Kidney (tissue), 22 donors: Measurements from ENCODE around the gene PI4K2A. TPM values are rescaled to one million over a fixed set of nuclear protein-coding genes. Genes with fewer than 3 reads are reported as not detected.

ENCODE experiments used
- DNase-seq, 5 donors: peaks; one replicate each; pipeline ENCODE4 v3.0.0-alpha.2; 2013 to 2020
- FAIRE-seq: peaks from 2 replicates; lab custom pipeline; 2012; peaks lifted over from hg19 to GRCh38; lab: Jason Lieb, UNC
- H3K27ac ChIP-seq, 2 donors: one replicate each; pipeline ENCODE4 v1.7.0; 2013; ENCODE audit warnings: low read depth in 2 of 2, low read length in 2 of 2, inconsistent platforms in 1 of 2
- H3K27me3 ChIP-seq: one replicate; pipeline ENCODE4 v1.7.1; 2013; ENCODE audit warnings: low read length, inconsistent platforms; ENCODE audit not compliant: control insufficient read depth, insufficient read depth
- H3K36me3 ChIP-seq, 3 donors: one replicate each; pipeline versions ENCODE4 v1.7.0 to v1.7.1; 2013; ENCODE audit warnings: low read length in 3 of 3, control low read depth in 1 of 3, inconsistent platforms in 1 of 3; ENCODE audit not compliant: insufficient read depth in 3 of 3, control insufficient read depth in 2 of 3
- H3K4me1 ChIP-seq, 3 donors: one replicate each; pipeline versions ENCODE4 v1.7.0 to v1.7.1; 2013; ENCODE audit warnings: low read length in 3 of 3, inconsistent platforms in 1 of 3, low read depth in 1 of 3; ENCODE audit not compliant: control insufficient read depth in 2 of 3, insufficient read depth in 2 of 3
- H3K4me3 ChIP-seq, 3 donors: one replicate each; pipeline versions ENCODE4 v1.7.0 to v1.8.1; 2013; ENCODE audit warnings: low read length in 3 of 3, control low read depth in 1 of 3, inconsistent platforms in 1 of 3
- H3K9ac ChIP-seq, 3 donors: one replicate each; pipeline versions ENCODE4 v1.7.0 to v1.7.1; 2013; ENCODE audit warnings: low read length in 3 of 3, control low read depth in 1 of 3, inconsistent platforms in 1 of 3
- H3K9me3 ChIP-seq, 3 donors: one replicate each; pipeline versions ENCODE4 v1.7.0 to v1.7.1; 2013; ENCODE audit warnings: low read length in 3 of 3, control low read depth in 1 of 3, inconsistent platforms in 1 of 3; ENCODE audit not compliant: control insufficient read depth in 2 of 3, insufficient read depth in 1 of 3
- intact Hi-C: fragments of 100-400 bp; cut with DNase I; formaldehyde crosslinking; loops from one replicate; pipeline ENCODE4 v1.11.1; 2022
- long read RNA-seq, 10 donors: library from polyadenylated mRNA in 1 of 10; unstranded in 1 of 10; transcript quantifications; one replicate each; pipeline ENCODE4 v2.0.0 and lab custom pipeline, GENCODE V29; 2021 to 2026
- polyA plus RNA-seq: library from polyadenylated mRNA; stranded (reverse); fragments of 350-450 nt; fragmentation: Illumina TruSeq; extraction: RNeasy Lipid Tissue Mini Kit (QIAGEN cat#74804); gene quantifications from one replicate; pipeline ENCODE4 v1.2.3, GENCODE V29; 2014; ENCODE audit warnings: low read depth, low replicate concordance; ENCODE audit not compliant: insufficient read depth
- total RNA-seq: library from RNA; stranded (reverse); fragmentation: NEBNext Ultra II Directional; extraction: Animal tissue kit (Norgen Biotek cat#: 25700); gene quantifications from one replicate; pipeline ENCODE4 v1.2.1, GENCODE V29; 2021
- TF ChIP-seq, protein P1 (sequence below): IDR thresholded peaks from 3 replicates; pipeline ENCODE4 v1.5.1; 2012; ENCODE audit warnings: mild to moderate bottlenecking, moderate library complexity, borderline replicate concordance; ENCODE audit not compliant: insufficient read depth; ENCODE audit errors: extremely low read depth
- donor health status: control.
- donor health status: control.
- donor health status: control.
- donor health status: control.
- donor health status: control.
- donor health status: DM: yes; HTN: yes; CAD: no.
- donor health status: Normal renal cell carcinoma (clear cell type).

The PI4K2A gene
- total RNA-seq (14.2 TPM), polyA plus RNA-seq (17.3 TPM)
- long read RNA-seq, donor 1, full-length matches to known transcripts: 5 of 5 reads
- long read RNA-seq, donor 1, partial matches to known transcripts: 0 of 5 reads
- long read RNA-seq, donor 1, other reads (novel, unspliced or antisense): 0 of 5 reads
- long read RNA-seq, donor 2, full-length matches to known transcripts: 5 of 5 reads
- long read RNA-seq, donor 2, partial matches to known transcripts: 0 of 5 reads
- long read RNA-seq, donor 2, other reads (novel, unspliced or antisense): 0 of 5 reads
- long read RNA-seq, donor 3, full-length matches to known transcripts: 6 of 11 reads
- long read RNA-seq, donor 3, partial matches to known transcripts: 5 of 11 reads
- long read RNA-seq, donor 3, other reads (novel, unspliced or antisense): 0 of 11 reads
- long read RNA-seq, donor 4, full-length matches to known transcripts: 8 of 8 reads
- long read RNA-seq, donor 4, partial matches to known transcripts: 0 of 8 reads
- long read RNA-seq, donor 4, other reads (novel, unspliced or antisense): 0 of 8 reads
- long read RNA-seq, donor 5, full-length matches to known transcripts: 1 of 1 reads
- long read RNA-seq, donor 5, partial matches to known transcripts: 0 of 1 reads
- long read RNA-seq, donor 5, other reads (novel, unspliced or antisense): 0 of 1 reads
- long read RNA-seq, donor 6: 0 reads
- long read RNA-seq, donor 7, full-length matches to known transcripts: 9 of 14 reads
- long read RNA-seq, donor 7, partial matches to known transcripts: 0 of 14 reads
- long read RNA-seq, donor 7, other reads (novel, unspliced or antisense): 5 of 14 reads
- long read RNA-seq, donor 8, full-length matches to known transcripts: 8 of 26 reads
- long read RNA-seq, donor 8, partial matches to known transcripts: 18 of 26 reads
- long read RNA-seq, donor 8, other reads (novel, unspliced or antisense): 0 of 26 reads
- long read RNA-seq, donor 9, full-length matches to known transcripts: 4 of 4 reads
- long read RNA-seq, donor 9, partial matches to known transcripts: 0 of 4 reads
- long read RNA-seq, donor 9, other reads (novel, unspliced or antisense): 0 of 4 reads
- long read RNA-seq, donor 10, full-length matches to known transcripts: 4 of 20 reads
- long read RNA-seq, donor 10, partial matches to known transcripts: 16 of 20 reads
- long read RNA-seq, donor 10, other reads (novel, unspliced or antisense): 0 of 20 reads

GRCh38 chr10:97640174-97640867 lies at the start of gene PI4K2A:
TSS of gene PI4K2A (plus strand) at chr10:97640671. CDS start at chr10:97640743, 72 bp downstream.
- Histone ChIP-seq H3K4me3 (peak within 1 kb of the TSS; percentile 71 to 83 (median 81)), H3K27ac (peak within 1 kb of the TSS; percentile 55 to 74), H3K9ac (peak within 1 kb of the TSS; percentile 61 to 90 (median 86)), H3K36me3 (peaks cover 0 to 7% (median 5%) of the 10 kb centered on the region in 3 donors), H3K4me1 (peaks cover 0 to 6% (median 2%) of the 10 kb centered on the region in 3 donors), H3K9me3 (no peaks in the 10 kb centered on the region), H3K27me3 (no peaks in the 10 kb centered on the region)
- peak; percentile 95 for FAIRE-seq
- intact Hi-C loops: no loop called here
- peak; percentile 99 to 100 (median 99) for DNase-seq
- TF ChIP-seq, protein P1, sequence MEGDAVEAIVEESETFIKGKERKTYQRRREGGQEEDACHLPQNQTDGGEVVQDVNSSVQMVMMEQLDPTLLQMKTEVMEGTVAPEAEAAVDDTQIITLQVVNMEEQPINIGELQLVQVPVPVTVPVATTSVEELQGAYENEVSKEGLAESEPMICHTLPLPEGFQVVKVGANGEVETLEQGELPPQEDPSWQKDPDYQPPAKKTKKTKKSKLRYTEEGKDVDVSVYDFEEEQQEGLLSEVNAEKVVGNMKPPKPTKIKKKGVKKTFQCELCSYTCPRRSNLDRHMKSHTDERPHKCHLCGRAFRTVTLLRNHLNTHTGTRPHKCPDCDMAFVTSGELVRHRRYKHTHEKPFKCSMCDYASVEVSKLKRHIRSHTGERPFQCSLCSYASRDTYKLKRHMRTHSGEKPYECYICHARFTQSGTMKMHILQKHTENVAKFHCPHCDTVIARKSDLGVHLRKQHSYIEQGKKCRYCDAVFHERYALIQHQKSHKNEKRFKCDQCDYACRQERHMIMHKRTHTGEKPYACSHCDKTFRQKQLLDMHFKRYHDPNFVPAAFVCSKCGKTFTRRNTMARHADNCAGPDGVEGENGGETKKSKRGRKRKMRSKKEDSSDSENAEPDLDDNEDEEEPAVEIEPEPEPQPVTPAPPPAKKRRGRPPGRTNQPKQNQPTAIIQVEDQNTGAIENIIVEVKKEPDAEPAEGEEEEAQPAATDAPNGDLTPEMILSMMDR: no peak

GRCh38 chr10:97590748-97591495 lies 49.5 kb upstream of the PI4K2A start:
- H3K9me3 ChIP-seq: no peaks in the 10 kb centered on the region
- H3K27me3 ChIP-seq: no peaks in the 10 kb centered on the region
- intact Hi-C loops: no loop called here
- TF ChIP-seq, protein P1: no peak
- no peak for FAIRE-seq
- peaks cover 0 to 16% (median 2%) of the 10 kb centered on the region in 3 donors for H3K4me1 ChIP-seq
- H3K27ac ChIP-seq: no peak overlapping the region
- no peak overlapping the region for H3K4me3 ChIP-seq
- DNase-seq: no peak
- H3K36me3 ChIP-seq: no peaks in the 10 kb centered on the region
- H3K9ac ChIP-seq: no peak overlapping the region

DNA sequence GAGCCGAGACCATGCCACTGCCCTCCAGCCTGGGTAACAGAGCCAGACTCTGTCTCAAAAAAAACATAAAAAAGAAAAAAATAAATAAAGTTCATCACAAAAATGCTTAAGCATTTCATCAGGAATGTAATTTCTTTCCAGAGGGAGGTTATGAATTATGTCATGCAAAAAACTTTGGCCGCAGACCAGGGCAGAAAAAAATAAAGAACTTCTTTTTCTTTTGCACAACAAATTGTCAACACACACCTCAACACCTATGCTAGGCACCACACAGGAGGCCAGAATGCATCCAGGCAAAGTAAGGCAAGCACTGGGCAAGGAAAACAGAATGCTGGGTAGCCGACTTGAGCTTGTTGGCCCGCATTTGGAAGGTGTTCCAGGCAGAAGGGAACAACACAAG lies 47.0 kb upstream of the PI4K2A start:
- peaks cover 0 to under 1% (median 0%) of the 10 kb centered on the region in 3 donors for H3K36me3 ChIP-seq
- H3K27me3 ChIP-seq: no peaks in the 10 kb centered on the region
- TF ChIP-seq, protein P1: no peak
- H3K4me3 ChIP-seq: no peak overlapping the region
- no peaks in the 10 kb centered on the region for H3K9me3 ChIP-seq
- H3K4me1 ChIP-seq: peaks cover 0 to 12% (median 2%) of the 10 kb centered on the region in 3 donors
- H3K9ac ChIP-seq: no peak overlapping the region
- DNase-seq: no peak
- H3K27ac ChIP-seq: no peak overlapping the region
- intact Hi-C loops: no loop called here
- no peak for FAIRE-seq
